GM10248 (cell line): ENCODE results near the gene CD6.

Source experiments
- CTCF ChIA-PET: fragments of 300-600 bp; sonication (Branson Sonifier 250); formaldehyde crosslinking; extraction: SDS; loops from one replicate; lab custom pipeline; 2021; ENCODE audit warnings: antibody characterized with exemption; lab: Yijun Ruan, JAX
- POLR2A ChIA-PET: fragments of 350-650 bp; sonication (Branson Sonifier 250); formaldehyde crosslinking; extraction: SDS; loops from one replicate; lab custom pipeline; 2020; ENCODE audit warnings: antibody characterized with exemption; lab: Yijun Ruan, JAX
- DNase-seq: peaks from one replicate; pipeline ENCODE4 v3.0.0; 2012; ENCODE audit errors: extremely low spot score
- TF ChIP-seq, protein P1 (sequence below): IDR thresholded peaks from 2 replicates; pipeline ENCODE4 v1.5.1; 2012; ENCODE audit warnings: mild to moderate bottlenecking, low read depth; ENCODE audit errors: extremely low read depth, missing control alignments, control extremely low read depth

The CD6 gene

DNA sequence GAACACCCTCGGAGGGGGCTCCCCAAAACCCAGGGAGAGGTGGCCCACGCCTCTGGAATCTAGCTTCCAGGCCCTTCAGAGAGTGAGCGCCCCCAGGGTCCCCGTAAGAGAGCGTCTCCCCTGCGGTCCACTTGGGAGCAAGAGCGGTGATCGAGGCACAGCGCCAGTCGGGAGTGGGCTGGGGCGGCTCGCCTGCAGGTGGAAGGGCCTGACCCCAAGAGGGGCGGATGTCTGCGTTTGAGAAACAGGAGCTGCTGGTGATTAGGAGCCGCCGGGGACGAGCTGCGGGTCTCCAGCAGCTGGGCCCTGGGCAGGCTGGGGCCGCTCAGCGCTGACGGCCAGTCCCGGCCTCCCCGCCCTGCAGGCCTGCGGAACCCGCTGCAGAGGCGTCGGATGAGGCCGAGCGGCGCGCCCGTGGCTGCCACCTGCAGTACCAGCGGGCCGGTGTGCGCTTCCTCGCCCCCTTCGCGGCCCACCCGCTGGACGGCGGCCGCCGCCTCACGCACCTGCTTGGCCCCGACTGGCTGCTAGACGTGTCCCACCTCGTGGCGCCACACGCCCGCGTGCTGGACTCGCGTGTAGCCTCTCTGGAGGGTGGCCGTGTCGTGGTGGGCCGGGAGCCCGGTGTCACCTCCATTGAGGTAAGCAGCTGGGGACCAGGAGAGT lies 37.2 kb upstream of the CD6 start:
- CTCF ChIA-PET = interaction anchor here (1.2 to 1.5 kb wide), 3 partner anchors 16 to 104 kb away, joined by 3 to 6 read pairs (median 4); no protein-coding TSS in a partner anchor
- POLR2A ChIA-PET = interaction anchor here (0.5 kb wide), 1 partner anchor 16 kb away, joined by 3 read pairs; no protein-coding TSS in a partner anchor
- DNase-seq = no peak
- TF ChIP-seq, protein P1, sequence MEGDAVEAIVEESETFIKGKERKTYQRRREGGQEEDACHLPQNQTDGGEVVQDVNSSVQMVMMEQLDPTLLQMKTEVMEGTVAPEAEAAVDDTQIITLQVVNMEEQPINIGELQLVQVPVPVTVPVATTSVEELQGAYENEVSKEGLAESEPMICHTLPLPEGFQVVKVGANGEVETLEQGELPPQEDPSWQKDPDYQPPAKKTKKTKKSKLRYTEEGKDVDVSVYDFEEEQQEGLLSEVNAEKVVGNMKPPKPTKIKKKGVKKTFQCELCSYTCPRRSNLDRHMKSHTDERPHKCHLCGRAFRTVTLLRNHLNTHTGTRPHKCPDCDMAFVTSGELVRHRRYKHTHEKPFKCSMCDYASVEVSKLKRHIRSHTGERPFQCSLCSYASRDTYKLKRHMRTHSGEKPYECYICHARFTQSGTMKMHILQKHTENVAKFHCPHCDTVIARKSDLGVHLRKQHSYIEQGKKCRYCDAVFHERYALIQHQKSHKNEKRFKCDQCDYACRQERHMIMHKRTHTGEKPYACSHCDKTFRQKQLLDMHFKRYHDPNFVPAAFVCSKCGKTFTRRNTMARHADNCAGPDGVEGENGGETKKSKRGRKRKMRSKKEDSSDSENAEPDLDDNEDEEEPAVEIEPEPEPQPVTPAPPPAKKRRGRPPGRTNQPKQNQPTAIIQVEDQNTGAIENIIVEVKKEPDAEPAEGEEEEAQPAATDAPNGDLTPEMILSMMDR = no peak

DNA sequence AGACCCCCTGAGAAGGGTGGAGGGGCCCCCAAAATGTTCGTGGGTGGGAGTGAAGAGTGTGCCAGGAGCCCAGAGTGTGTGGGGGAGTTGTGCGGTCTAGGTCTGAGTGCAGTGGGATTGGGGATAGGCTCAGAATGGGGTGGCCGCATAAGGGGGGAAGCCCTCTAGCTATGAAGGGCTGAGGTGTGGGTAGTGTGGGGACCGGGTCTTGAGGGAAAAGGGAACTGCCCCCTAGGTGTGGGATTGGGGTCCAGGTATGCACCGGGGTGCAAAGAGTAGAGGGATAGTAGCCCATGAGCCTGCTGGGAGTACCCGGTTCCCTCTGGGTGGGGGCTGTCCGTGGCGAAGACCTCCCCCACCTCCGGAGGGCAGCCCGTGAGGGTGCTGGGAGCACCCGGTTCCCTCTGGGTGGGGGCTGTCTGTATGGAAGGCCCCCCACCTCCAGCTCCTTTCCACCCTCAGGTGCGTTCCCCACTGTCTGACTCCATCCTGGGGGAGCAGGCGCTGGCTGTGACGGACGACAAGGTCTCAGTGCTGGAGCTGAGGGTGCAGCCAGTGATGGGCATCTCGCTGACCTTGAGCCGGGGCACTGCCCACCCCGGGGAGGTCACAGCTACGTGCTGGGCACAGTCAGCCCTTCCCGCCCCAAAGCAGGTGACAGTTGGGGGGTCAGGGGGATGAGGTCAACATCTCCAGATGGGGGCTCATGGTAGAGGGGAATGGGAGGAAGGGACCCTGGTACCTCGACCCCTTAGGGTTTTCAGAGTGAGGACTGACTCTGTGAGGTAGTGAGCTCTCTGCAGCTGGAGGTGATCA lies 36.5 kb upstream of the CD6 start:
- no peak for DNase-seq
- CTCF ChIA-PET = interaction anchor here (1.0 to 2.3 kb wide), 3 partner anchors 11 to 104 kb away, joined by 3 to 6 read pairs (median 3); no protein-coding TSS in a partner anchor
- POLR2A ChIA-PET = interaction anchor here (0.5 kb wide), 1 partner anchor 16 kb away, joined by 3 read pairs; no protein-coding TSS in a partner anchor
- TF ChIP-seq, protein P1 = no peak

DNA sequence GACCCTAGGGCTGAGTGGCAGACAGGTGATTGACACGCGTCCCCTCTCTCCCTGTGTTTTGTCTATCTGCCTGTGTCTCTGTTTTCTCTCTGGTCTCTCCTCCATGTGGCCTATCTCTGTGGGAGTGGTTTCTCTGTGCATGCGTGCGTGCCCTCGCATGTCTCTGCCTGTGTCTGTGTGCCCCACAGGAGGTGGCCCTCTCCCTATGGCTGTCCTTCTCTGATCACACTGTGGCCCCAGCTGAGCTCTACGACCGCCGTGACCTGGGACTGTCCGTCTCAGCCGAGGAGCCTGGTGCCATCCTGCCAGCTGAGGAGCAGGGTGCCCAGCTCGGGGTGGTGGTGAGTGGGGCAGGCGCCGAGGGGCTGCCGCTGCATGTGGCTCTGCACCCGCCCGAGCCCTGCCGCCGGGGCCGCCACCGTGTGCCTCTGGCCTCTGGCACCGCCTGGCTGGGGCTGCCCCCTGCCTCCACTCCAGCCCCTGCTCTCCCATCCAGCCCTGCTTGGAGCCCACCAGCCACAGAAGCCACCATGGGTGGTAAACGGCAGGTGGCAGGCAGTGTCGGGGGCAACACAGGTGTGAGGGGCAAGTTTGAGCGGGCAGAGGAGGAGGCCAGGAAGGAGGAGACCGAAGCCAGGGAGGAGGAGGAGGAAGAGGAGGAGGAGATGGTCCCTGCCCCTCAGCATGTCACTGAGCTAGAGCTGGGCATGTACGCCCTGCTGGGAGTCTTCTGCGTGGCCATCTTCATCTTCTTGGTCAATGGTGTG lies 35.6 kb upstream of the CD6 start:
- TF ChIP-seq, protein P1 = no peak
- ChIA-PET CTCF (interaction anchor here (1.0 to 2.3 kb wide), 4 partner anchors 10 to 105 kb away, joined by 3 to 6 read pairs (median 3); no protein-coding TSS in a partner anchor), POLR2A (interaction anchor here (1.0 to 1.4 kb wide), 2 partner anchors 15 to 18 kb away, joined by 3 to 5 read pairs; no protein-coding TSS in a partner anchor)
- DNase-seq = no peak

DNA sequence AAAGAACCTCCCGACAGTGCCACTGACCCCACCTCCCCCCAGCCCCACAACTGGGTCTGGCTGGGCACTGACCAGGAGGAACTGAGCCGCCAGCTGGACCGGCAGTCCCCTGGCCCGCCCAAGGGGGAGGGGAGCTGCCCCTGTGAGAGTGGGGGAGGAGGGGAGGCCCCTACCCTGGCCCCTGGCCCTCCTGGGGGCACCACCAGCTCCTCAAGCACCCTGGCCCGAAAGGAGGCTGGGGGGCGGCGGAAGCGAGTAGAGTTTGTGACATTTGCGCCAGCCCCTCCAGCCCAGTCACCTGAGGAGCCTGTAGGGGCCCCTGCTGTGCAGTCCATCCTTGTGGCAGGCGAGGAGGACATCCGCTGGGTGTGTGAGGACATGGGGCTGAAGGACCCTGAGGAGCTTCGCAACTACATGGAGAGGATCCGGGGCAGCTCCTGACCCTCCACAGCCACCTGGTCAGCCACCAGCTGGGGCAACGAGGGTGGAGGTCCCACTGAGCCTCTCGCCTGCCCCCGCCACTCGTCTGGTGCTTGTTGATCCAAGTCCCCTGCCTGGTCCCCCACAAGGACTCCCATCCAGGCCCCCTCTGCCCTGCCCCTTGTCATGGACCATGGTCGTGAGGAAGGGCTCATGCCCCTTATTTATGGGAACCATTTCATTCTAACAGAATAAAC lies 34.9 kb upstream of the CD6 start:
- ChIA-PET CTCF (interaction anchor here (0.9 to 2.3 kb wide), 3 partner anchors 9 to 26 kb away, joined by 3 to 6 read pairs (median 3); no protein-coding TSS in a partner anchor), POLR2A (interaction anchor here (1.0 to 1.4 kb wide), 2 partner anchors 14 to 18 kb away, joined by 3 to 5 read pairs; no protein-coding TSS in a partner anchor)
- DNase-seq = no peak
- TF ChIP-seq, protein P1 = no peak

DNA sequence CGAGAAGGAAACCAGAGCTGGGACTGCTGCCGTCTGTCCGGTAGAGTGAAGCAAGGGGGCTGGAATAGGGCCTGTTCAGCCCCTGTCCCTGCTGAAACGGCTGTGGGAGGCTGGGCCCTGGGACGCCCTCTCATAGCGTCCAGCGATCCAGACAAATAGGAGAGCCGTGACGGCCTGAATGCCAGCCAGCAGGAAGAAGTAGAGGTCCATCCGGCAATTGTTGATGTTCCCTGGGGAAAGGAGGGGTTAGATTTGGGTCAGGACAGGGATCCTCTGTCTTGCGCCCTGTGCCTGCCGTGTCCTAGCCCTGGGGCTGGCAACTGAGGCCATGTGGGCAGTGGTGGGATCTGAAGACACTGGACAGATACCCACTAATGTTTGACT lies 34.3 kb upstream of the CD6 start:
- TF ChIP-seq, protein P1 = no peak
- CTCF ChIA-PET = interaction anchor here (0.9 to 2.3 kb wide), 3 partner anchors 9 to 25 kb away, joined by 3 to 6 read pairs (median 3); no protein-coding TSS in a partner anchor
- POLR2A ChIA-PET = interaction anchor here (1.0 to 1.4 kb wide), 2 partner anchors 14 to 17 kb away, joined by 3 to 5 read pairs; no protein-coding TSS in a partner anchor

More for the DNA sequence above, 34.3 kb upstream of the CD6 start:
- DNase-seq = no peak
